Measurements from ENCODE around the gene TNRC6C.
"Not testable (repeated sequence)": the region's sequence is repeated elsewhere in the genome, so short reads cannot be mapped to it uniquely, and the experiment has no call there.

Gene TNRC6C

GRCh38 chr17:77926981-77927380, 31.5 kb upstream of the TNRC6C start:
- no peak overlapping the region for H3K4me3 ChIP-seq (ENCODE audit: low read length)
- TF ChIP-seq ZNF274 (IDR thresholded peaks at IDR 0.05; ENCODE audit: low read depth, low read length), result no peak

GRCh38 chr17:77927777-77928518, 30.6 kb upstream of the TNRC6C start:
- no peak for TF ChIP-seq ZNF274 (IDR thresholded peaks at IDR 0.05; ENCODE audit: low read depth, low read length)
- no peak overlapping the region for H3K4me3 ChIP-seq (ENCODE audit: low read length)

GRCh38 chr17:77928519-77929179, 29.9 kb upstream of the TNRC6C start:
- H3K4me3 ChIP-seq (ENCODE audit: low read length), result no peak overlapping the region
- TF ChIP-seq ZNF274 (IDR thresholded peaks at IDR 0.05; ENCODE audit: low read depth, low read length), result no peak

GRCh38 chr17:77929180-77929564, 29.3 kb upstream of the TNRC6C start:
- TF ChIP-seq ZNF274 (IDR thresholded peaks at IDR 0.05; ENCODE audit: low read depth, low read length), result no peak
- no peak overlapping the region for H3K4me3 ChIP-seq (ENCODE audit: low read length)

GRCh38 chr17:77929871-77930436, 28.5 kb upstream of the TNRC6C start:
- no peak for TF ChIP-seq ZNF274 (IDR thresholded peaks at IDR 0.05; ENCODE audit: low read depth, low read length)
- H3K4me3 ChIP-seq (ENCODE audit: low read length), result no peak overlapping the region

GRCh38 chr17:77930780-77931768, 27.4 kb upstream of the TNRC6C start:
- no peak overlapping the region for H3K4me3 ChIP-seq (ENCODE audit: low read length)
- no peak for TF ChIP-seq ZNF274 (IDR thresholded peaks at IDR 0.05; ENCODE audit: low read depth, low read length)

GRCh38 chr17:77933777-77934398, 24.6 kb upstream of the TNRC6C start:
- no peak overlapping the region for H3K4me3 ChIP-seq (ENCODE audit: low read length)
- no peak for TF ChIP-seq ZNF274 (IDR thresholded peaks at IDR 0.05; ENCODE audit: low read depth, low read length)

- no peak overlapping the region for H3K4me3 ChIP-seq (ENCODE audit: low read length)
- TF ChIP-seq ZNF274 (IDR thresholded peaks at IDR 0.05; ENCODE audit: low read depth, low read length), result no peak
Measured at GRCh38 chr17:77935121-77935571, 23.4 kb upstream of the TNRC6C start.

- H3K4me3 ChIP-seq (ENCODE audit: low read length), result not testable (repeated sequence)
Measured at GRCh38 chr17:77935744-77936143, 22.8 kb upstream of the TNRC6C start.

- H3K4me3 ChIP-seq (ENCODE audit: low read length), result no peak overlapping the region
- TF ChIP-seq ZNF274 (IDR thresholded peaks at IDR 0.05; ENCODE audit: low read depth, low read length), result no peak
Measured at GRCh38 chr17:77936881-77937280, 21.6 kb upstream of the TNRC6C start.

- TF ChIP-seq ZNF274 (IDR thresholded peaks at IDR 0.05; ENCODE audit: low read depth, low read length), result no peak
- H3K4me3 ChIP-seq (ENCODE audit: low read length), result no peak overlapping the region
Measured at GRCh38 chr17:77941004-77941403, 17.5 kb upstream of the TNRC6C start.

- TF ChIP-seq ZNF274 (IDR thresholded peaks at IDR 0.05; ENCODE audit: low read depth, low read length), result no peak
Measured at GRCh38 chr17:77942112-77942988, 16.2 kb upstream of the TNRC6C start.

GRCh38 chr17:77943971-77944370, 14.5 kb upstream of the TNRC6C start:
- TF ChIP-seq ZNF274 (IDR thresholded peaks at IDR 0.05; ENCODE audit: low read depth, low read length), result no peak
- H3K4me3 ChIP-seq (ENCODE audit: low read length), result no peak overlapping the region

More at GRCh38 chr17:77942112-77942988, 16.2 kb upstream of the TNRC6C start:
- no peak overlapping the region for H3K4me3 ChIP-seq (ENCODE audit: low read length)
